Thyroid gland (tissue), 4 donors: Measurements from ENCODE around the gene SPOCK1. TPM values are rescaled to one million over a fixed set of nuclear protein-coding genes. Genes with fewer than 3 reads are reported as not detected.

Source experiments
- DNase-seq, 2 donors: peaks; one replicate each; pipeline ENCODE4 v3.0.0-alpha.2; 2019
- H3K27ac ChIP-seq, 3 donors: fragments of 200-600 bp; sonication (generic); 1 replicate in 2 of 3; 2 replicates in 1 of 3; pipeline ENCODE4 v1.5.1; 2016 to 2019; ENCODE audit warnings: mild to moderate bottlenecking in 1 of 3, moderate library complexity in 1 of 3
- H3K27me3 ChIP-seq: fragments of 200-600 bp; sonication (generic); one replicate; pipeline ENCODE4 v1.5.1; 2019
- H3K36me3 ChIP-seq, 2 donors: fragments of 200-600 bp; sonication (generic); one replicate each; pipeline ENCODE4 v1.5.1; 2016 to 2019
- H3K4me1 ChIP-seq, 2 donors: fragments of 200-600 bp; sonication (generic); one replicate each; pipeline ENCODE4 v1.5.1; 2017 to 2019
- H3K4me3 ChIP-seq, 3 donors: fragments of 200-600 bp; sonication (generic); replicated peaks in 1 of 3; 1 replicate in 2 of 3; 2 replicates in 1 of 3; pipeline ENCODE4 v1.5.1; 2016; ENCODE audit warnings: mild to moderate bottlenecking in 1 of 3
- H3K9me3 ChIP-seq: fragments of 200-600 bp; sonication (generic); one replicate; pipeline ENCODE4 v1.5.1; 2017
- CTCF ChIP-seq, 6 experiments: fragments of 200-600 bp in 3 of 6; fragments of 450-650 bp in 3 of 6; sonication (generic) in 3 of 6; IDR thresholded peaks; one replicate each; pipeline ENCODE4 v1.5.1; 2016 to 2019; ENCODE audit warnings: antibody characterized with exemption in 6 of 6, mild to moderate bottlenecking in 2 of 6, inconsistent platforms in 1 of 6, moderate library complexity in 1 of 6
- POLR2A ChIP-seq, 2 donors: fragments of 450-650 bp; IDR thresholded peaks; one replicate each; pipeline ENCODE4 v1.6.1; 2017; ENCODE audit warnings: antibody characterized with exemption in 2 of 2, mild to moderate bottlenecking in 2 of 2, moderate library complexity in 1 of 2
- WGBS, 2 donors: methylation state at CpG; one replicate each; pipeline ENCODE4 v1.1.5; 2017; 5-methylcytosine and 5-hydroxymethylcytosine counted together
- intact Hi-C: fragments of 100-400 bp; cut with DNase I; formaldehyde crosslinking; loops from one replicate; pipeline ENCODE4 v1.15.1; 2023
- total RNA-seq, 4 donors: library from RNA; depleted of rRNA; stranded (reverse); fragments of >200 nt; gene quantifications; one replicate each; pipeline ENCODE4 v1.2.3, GENCODE V29; 2016

The SPOCK1 gene
- total RNA-seq, 4 donors from 2014 or later, result 15.8 to 34.1 (median 27.5) TPM

- no peak for DNase-seq
- intact Hi-C loops, result no loop called here
- 76 to 82% methylated on average over 1 of the region's 1 CpG for WGBS, 2 donors
Observed at GRCh38 chr5:137465930-137466329, 33.2 kb downstream of the SPOCK1 start.

GRCh38 chr5:137462816-137463520 is 36.2 kb downstream of the SPOCK1 start:
- Histone ChIP-seq H3K4me1 (peaks cover 12 to 18% of the 10 kb centered on the region in 2 donors), H3K27me3 (no peaks in the 10 kb centered on the region), H3K4me3 (no peak overlapping the region), H3K9me3 (no peaks in the 10 kb centered on the region), H3K27ac (no peak overlapping the region), H3K36me3 (no peaks in the 10 kb centered on the region)
- 85 to 86% methylated on average over 4 of the region's 4 CpGs for WGBS, 2 donors
- TF ChIP-seq CTCF (IDR thresholded peaks at IDR 0.05) (no peak), POLR2A (IDR thresholded peaks at IDR 0.05) (no peak)
- no peak for DNase-seq
- intact Hi-C loops, result no loop called here

More at GRCh38 chr5:137465930-137466329, 33.2 kb downstream of the SPOCK1 start:
- peaks cover 12 to 18% of the 10 kb centered on the region in 2 donors for H3K4me1 ChIP-seq
- no peak overlapping the region for H3K4me3 ChIP-seq
- H3K36me3 ChIP-seq, result no peaks in the 10 kb centered on the region
- TF ChIP-seq CTCF (IDR thresholded peaks at IDR 0.05) (no peak), POLR2A (IDR thresholded peaks at IDR 0.05) (no peak)
- H3K9me3 ChIP-seq, result no peaks in the 10 kb centered on the region
- H3K27ac ChIP-seq, result no peak overlapping the region
- H3K27me3 ChIP-seq, result no peaks in the 10 kb centered on the region

- Histone ChIP-seq H3K4me3 (no peak overlapping the region), H3K27me3 (no peaks in the 10 kb centered on the region), H3K4me1 (peaks cover 12 to 18% of the 10 kb centered on the region in 2 donors), H3K9me3 (no peaks in the 10 kb centered on the region), H3K36me3 (no peaks in the 10 kb centered on the region), H3K27ac (no peak overlapping the region)
- WGBS, 2 donors, result 68 to 69% methylated on average over 5 of the region's 5 CpGs
- DNase-seq, result no peak
- intact Hi-C loops, result no loop called here
- no peak for TF ChIP-seq CTCF (IDR thresholded peaks at IDR 0.05)
Observed at GRCh38 chr5:137462265-137462590, 36.9 kb downstream of the SPOCK1 start.

GRCh38 chr5:137461391-137462264 is 37.5 kb downstream of the SPOCK1 start:
- no peak for DNase-seq
- Histone ChIP-seq H3K27ac (no peak overlapping the region), H3K4me1 (peaks cover 11 to 18% of the 10 kb centered on the region in 2 donors), H3K9me3 (no peaks in the 10 kb centered on the region), H3K27me3 (no peaks in the 10 kb centered on the region), H3K4me3 (no peak overlapping the region), H3K36me3 (no peaks in the 10 kb centered on the region)
- intact Hi-C loops, result no loop called here
- TF ChIP-seq CTCF (IDR thresholded peaks at IDR 0.05), result no peak
- TF ChIP-seq POLR2A (IDR thresholded peaks at IDR 0.05), result no peak
- 69 to 70% methylated on average over 6 of the region's 6 CpGs for WGBS, 2 donors

- DNase-seq, result no peak
- intact Hi-C loops, result no loop called here
- Histone ChIP-seq H3K36me3 (no peaks in the 10 kb centered on the region), H3K4me3 (no peak overlapping the region), H3K9me3 (no peaks in the 10 kb centered on the region), H3K27ac (no peak overlapping the region), H3K4me1 (no peaks in the 10 kb centered on the region), H3K27me3 (no peaks in the 10 kb centered on the region)
- TF ChIP-seq CTCF (IDR thresholded peaks at IDR 0.05) (no peak), POLR2A (IDR thresholded peaks at IDR 0.05) (no peak)
Observed at GRCh38 chr5:137454671-137455070, 44.5 kb downstream of the SPOCK1 start.
